OCI-LY3 (cell line): ENCODE results near the gene PTRH2.

ENCODE experiments used
- H2AFZ ChIP-seq: fragments of 200-600, 300-600 bp; shearing (Covaris generic); 2 replicates; pipeline ENCODE4 v1.6.0; 2014; ENCODE audit warnings: antibody characterized with exemption, low read depth, low read length
- H3K27ac ChIP-seq: fragments of 200-600, 300-600 bp; sonication (generic); 2 replicates; pipeline ENCODE4 v1.5.1; 2014; ENCODE audit warnings: mild to moderate bottlenecking, low read length, moderate library complexity, mixed read lengths
- H3K27me3 ChIP-seq: fragments of 200-600, 300-600 bp; sonication (generic); 2 replicates; pipeline ENCODE4 v1.6.1; 2014; ENCODE audit warnings: low read depth, low read length, mixed read lengths
- H3K36me3 ChIP-seq: fragments of 200-600, 300-600 bp; sonication (generic); replicated peaks from 2 replicates; pipeline ENCODE3; 2014; ENCODE audit warnings: low read depth, low read length, mixed read lengths
- H3K4me1 ChIP-seq: fragments of 300-600, 200-600 bp; sonication (generic); 2 replicates; pipeline ENCODE4 v1.6.1; 2014; ENCODE audit warnings: low read length, mixed read lengths
- H3K4me2 ChIP-seq: fragments of 200-600, 300-600 bp; sonication (generic); 2 replicates; pipeline ENCODE4 v1.6.1; 2014; ENCODE audit warnings: low read length, mixed read lengths
- H3K4me3 ChIP-seq: fragments of 300-600, 200-600 bp; sonication (generic); 2 replicates; pipeline ENCODE4 v1.5.1; 2014; ENCODE audit warnings: antibody characterized with exemption, mild to moderate bottlenecking, low read length, moderate library complexity
- H3K79me2 ChIP-seq: fragments of 300-600, 200-600 bp; shearing (Covaris generic); 2 replicates; pipeline ENCODE4 v1.6.1; 2014; ENCODE audit warnings: mild to moderate bottlenecking, low read length, mixed read lengths
- H3K9ac ChIP-seq: fragments of 300-600, 200-600 bp; shearing (Covaris generic); 2 replicates; pipeline ENCODE4 v1.6.0; 2014; ENCODE audit warnings: mild to moderate bottlenecking, low read length, moderate library complexity
- H3K9me3 ChIP-seq: fragments of 200-600, 300-600 bp; shearing (Covaris generic); 2 replicates; pipeline ENCODE4 v1.6.1; 2014; ENCODE audit warnings: low read length, mixed read lengths; ENCODE audit not compliant: insufficient read depth
- H4K20me1 ChIP-seq: fragments of 200-600, 300-600 bp; sonication (generic); 2 replicates; pipeline ENCODE4 v1.6.1; 2016; ENCODE audit warnings: low read length, mixed read lengths; ENCODE audit not compliant: insufficient read depth
- EZH2phosphoT487 ChIP-seq: fragments of 200-600 bp; shearing (Covaris generic); IDR thresholded peaks from 2 replicates; pipeline ENCODE4 v1.6.1; 2018; ENCODE audit warnings: antibody characterized with exemption, mixed run types, low read depth
- TF ChIP-seq, protein P1 (sequence below): fragments of 200-600, 300-600 bp; sonication (generic); IDR thresholded peaks from 2 replicates; pipeline ENCODE4 v1.5.1; 2014; ENCODE audit warnings: antibody characterized with exemption, low read length, low read depth

The PTRH2 gene

DNA sequence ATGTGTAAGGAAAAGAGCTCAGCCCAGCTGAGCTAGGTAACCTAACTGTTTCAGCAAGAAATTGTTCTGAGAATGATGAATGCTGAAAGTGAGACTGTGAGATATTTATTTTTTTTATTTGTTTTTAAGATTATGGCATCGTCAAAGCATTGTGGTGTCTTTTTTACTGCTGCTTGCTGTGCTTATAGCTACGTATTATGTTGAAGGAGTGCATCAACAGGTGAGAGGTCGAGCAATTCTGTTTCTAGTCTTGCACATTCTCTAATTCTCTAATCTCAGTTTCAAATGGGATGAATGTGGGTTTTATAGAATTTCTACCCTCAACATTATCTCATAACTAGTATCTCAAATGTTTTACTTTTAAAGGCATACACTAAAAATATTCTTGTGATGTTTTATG lies 30.1 kb upstream of the PTRH2 start:
- no peaks in the 10 kb centered on the region for H4K20me1 ChIP-seq
- H3K27ac ChIP-seq, result no peak overlapping the region
- H3K36me3 ChIP-seq, result peaks cover 5% of the 10 kb centered on the region
- H3K27me3 ChIP-seq, result no peaks in the 10 kb centered on the region
- H3K9ac ChIP-seq, result no peak overlapping the region
- H2AFZ ChIP-seq, result no peak overlapping the region
- TF ChIP-seq, protein P1, sequence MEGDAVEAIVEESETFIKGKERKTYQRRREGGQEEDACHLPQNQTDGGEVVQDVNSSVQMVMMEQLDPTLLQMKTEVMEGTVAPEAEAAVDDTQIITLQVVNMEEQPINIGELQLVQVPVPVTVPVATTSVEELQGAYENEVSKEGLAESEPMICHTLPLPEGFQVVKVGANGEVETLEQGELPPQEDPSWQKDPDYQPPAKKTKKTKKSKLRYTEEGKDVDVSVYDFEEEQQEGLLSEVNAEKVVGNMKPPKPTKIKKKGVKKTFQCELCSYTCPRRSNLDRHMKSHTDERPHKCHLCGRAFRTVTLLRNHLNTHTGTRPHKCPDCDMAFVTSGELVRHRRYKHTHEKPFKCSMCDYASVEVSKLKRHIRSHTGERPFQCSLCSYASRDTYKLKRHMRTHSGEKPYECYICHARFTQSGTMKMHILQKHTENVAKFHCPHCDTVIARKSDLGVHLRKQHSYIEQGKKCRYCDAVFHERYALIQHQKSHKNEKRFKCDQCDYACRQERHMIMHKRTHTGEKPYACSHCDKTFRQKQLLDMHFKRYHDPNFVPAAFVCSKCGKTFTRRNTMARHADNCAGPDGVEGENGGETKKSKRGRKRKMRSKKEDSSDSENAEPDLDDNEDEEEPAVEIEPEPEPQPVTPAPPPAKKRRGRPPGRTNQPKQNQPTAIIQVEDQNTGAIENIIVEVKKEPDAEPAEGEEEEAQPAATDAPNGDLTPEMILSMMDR, result no peak
- no peak for TF ChIP-seq EZH2phosphoT487
- no peak overlapping the region for H3K4me2 ChIP-seq
- no peaks in the 10 kb centered on the region for H3K79me2 ChIP-seq
- no peak overlapping the region for H3K4me3 ChIP-seq
- H3K9me3 ChIP-seq, result no peaks in the 10 kb centered on the region
- no peaks in the 10 kb centered on the region for H3K4me1 ChIP-seq

DNA sequence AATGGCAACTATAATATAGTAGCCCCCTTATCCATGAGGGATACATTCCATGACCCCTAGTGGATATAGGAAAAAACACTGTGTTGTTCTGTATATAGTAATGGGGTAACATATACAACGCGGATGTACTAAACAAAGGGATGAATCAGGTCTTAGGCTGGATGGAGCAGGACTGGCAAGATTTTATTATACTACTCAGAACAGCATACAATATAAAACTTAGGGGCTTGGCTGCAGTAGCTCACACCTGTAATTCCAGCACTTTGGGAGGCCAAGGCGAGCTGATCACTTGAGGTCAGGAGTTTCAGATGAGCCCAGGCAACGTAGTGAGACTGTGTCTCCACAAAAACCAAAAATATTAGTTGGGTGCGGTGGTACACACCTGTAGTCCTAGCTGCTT lies 27.0 kb upstream of the PTRH2 start:
- TF ChIP-seq EZH2phosphoT487, result no peak
- TF ChIP-seq, protein P1, result no peak
- peaks cover 5% of the 10 kb centered on the region for H3K36me3 ChIP-seq
- no peaks in the 10 kb centered on the region for H3K4me1 ChIP-seq
- no peak overlapping the region for H2AFZ ChIP-seq
- H3K4me3 ChIP-seq, result no peak overlapping the region
- no peaks in the 10 kb centered on the region for H4K20me1 ChIP-seq
- H3K9me3 ChIP-seq, result no peaks in the 10 kb centered on the region
- peaks cover 4% of the 10 kb centered on the region; the same call in 1 of the 2 replicates for H3K79me2 ChIP-seq
- no peak overlapping the region for H3K27ac ChIP-seq
- H3K4me2 ChIP-seq, result no peak overlapping the region
- no peak overlapping the region for H3K9ac ChIP-seq
- no peaks in the 10 kb centered on the region for H3K27me3 ChIP-seq

DNA sequence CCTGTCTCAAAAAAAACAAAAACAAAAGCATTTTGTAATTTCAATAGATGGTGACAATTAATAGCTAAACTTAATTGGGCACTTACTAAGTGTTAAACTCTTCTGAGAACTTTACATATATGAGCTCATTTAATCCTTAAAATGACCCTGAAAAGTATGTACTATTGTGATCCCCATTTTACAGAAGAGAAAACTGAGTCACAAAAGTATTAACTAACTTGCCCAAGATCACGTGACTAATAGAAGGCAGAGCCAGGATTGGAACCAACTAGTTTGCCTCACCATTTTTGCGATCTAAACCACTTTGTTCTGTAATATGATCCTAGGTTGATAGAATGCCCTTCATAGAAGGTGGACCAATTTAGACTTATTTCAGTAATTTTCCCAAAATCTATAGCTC lies 26.5 kb upstream of the PTRH2 start:
- peaks cover 6% of the 10 kb centered on the region; the same call in 1 of the 2 replicates for H3K79me2 ChIP-seq
- H3K27ac ChIP-seq, result no peak overlapping the region
- no peaks in the 10 kb centered on the region for H4K20me1 ChIP-seq
- no peak overlapping the region for H3K4me2 ChIP-seq
- H2AFZ ChIP-seq, result no peak overlapping the region
- no peak overlapping the region for H3K4me3 ChIP-seq
- H3K9ac ChIP-seq, result no peak overlapping the region
- peaks cover 3% of the 10 kb centered on the region for H3K36me3 ChIP-seq
- H3K9me3 ChIP-seq, result no peaks in the 10 kb centered on the region
- no peaks in the 10 kb centered on the region for H3K4me1 ChIP-seq
- no peaks in the 10 kb centered on the region for H3K27me3 ChIP-seq
- TF ChIP-seq, protein P1, result no peak
- TF ChIP-seq EZH2phosphoT487, result no peak

DNA sequence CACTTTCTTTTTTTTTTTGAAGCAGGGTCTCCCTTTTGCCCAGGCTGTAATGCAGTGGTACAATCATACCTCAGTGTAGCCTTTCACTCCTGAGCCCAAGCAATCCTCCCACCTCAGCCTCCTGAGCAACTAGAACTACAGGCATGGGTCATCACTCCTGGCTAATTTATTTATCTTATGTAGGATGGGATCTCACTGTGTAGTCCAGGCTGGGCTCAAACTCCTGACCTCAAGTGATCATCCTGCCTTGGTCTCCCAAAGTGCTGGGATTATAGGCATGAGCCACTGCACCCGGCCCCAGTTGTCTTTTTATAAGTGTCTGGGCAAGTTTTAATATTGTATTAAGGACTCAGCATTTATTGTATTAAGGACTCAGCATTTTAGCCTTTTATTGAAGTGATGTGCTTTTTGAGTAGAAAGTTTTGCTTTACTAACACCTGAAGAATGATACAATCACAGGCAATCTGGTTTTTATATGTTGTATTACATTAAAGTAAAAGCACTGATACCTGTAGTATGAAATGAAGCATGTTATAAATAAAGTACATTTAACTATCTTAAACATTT lies 23.1 kb upstream of the PTRH2 start:
- Histone ChIP-seq H3K4me3 (no peak overlapping the region), H3K27me3 (no peaks in the 10 kb centered on the region), H3K36me3 (peaks cover 3% of the 10 kb centered on the region), H2AFZ (no peak overlapping the region), H3K9me3 (no peaks in the 10 kb centered on the region), H3K9ac (no peak overlapping the region), H3K4me2 (no peak overlapping the region), H3K4me1 (no peaks in the 10 kb centered on the region), H3K79me2 (peaks cover 15% of the 10 kb centered on the region), H4K20me1 (no peaks in the 10 kb centered on the region), H3K27ac (no peak overlapping the region)
- TF ChIP-seq, protein P1, result no peak
- no peak for TF ChIP-seq EZH2phosphoT487
